BJ (cell line): ENCODE data around the gene CD7. TPM values are rescaled to one million over a fixed set of nuclear protein-coding genes. Genes with fewer than 3 reads are reported as not detected.

Source experiments
- CTCF ChIA-PET: fragments of 350-600 bp; formaldehyde crosslinking; extraction: SDS; loops from one replicate; lab custom pipeline; 2021; ENCODE audit warnings: antibody characterized with exemption, inconsistent platforms; lab: Yijun Ruan, JAX
- POLR2A ChIA-PET: fragments of 300-600 bp; sonication (Branson Sonifier 250); formaldehyde crosslinking; extraction: SDS; loops from one replicate; lab custom pipeline; 2021; ENCODE audit warnings: antibody characterized with exemption; lab: Charles Lee
- DNase-seq: peaks from one replicate; pipeline ENCODE4 v3.0.0-alpha.2; 2011; ENCODE audit warnings: low read depth
- H3K27me3 ChIP-seq: 2 replicates; pipeline ENCODE4 v1.6.0; 2011; ENCODE audit warnings: low read length; ENCODE audit not compliant: control insufficient read depth, insufficient read depth
- H3K36me3 ChIP-seq: 2 replicates; pipeline ENCODE4 v1.5.1; 2011; ENCODE audit warnings: low read length; ENCODE audit not compliant: control insufficient read depth, insufficient read depth
- H3K4me3 ChIP-seq: 2 replicates; pipeline ENCODE4 v1.5.1; 2011; ENCODE audit warnings: low read depth, mild to moderate bottlenecking, control low read depth, low read length
- polyA plus RNA-seq: library from polyadenylated mRNA; depleted of rRNA; stranded (reverse); fragments of >200 nt; gene quantifications from 2 replicates; pipeline ENCODE4 v1.2.3, GENCODE V29; 2011
- TF ChIP-seq, protein P1 (sequence below): IDR thresholded peaks from 2 replicates; pipeline ENCODE4 v1.5.1; 2011; ENCODE audit warnings: low read depth, mild to moderate bottlenecking, control low read depth, inconsistent platforms, low read length, moderate library complexity; ENCODE audit not compliant: insufficient read depth

Gene CD7
- polyA plus RNA-seq, 1 experiment = 0.22 TPM

DNA sequence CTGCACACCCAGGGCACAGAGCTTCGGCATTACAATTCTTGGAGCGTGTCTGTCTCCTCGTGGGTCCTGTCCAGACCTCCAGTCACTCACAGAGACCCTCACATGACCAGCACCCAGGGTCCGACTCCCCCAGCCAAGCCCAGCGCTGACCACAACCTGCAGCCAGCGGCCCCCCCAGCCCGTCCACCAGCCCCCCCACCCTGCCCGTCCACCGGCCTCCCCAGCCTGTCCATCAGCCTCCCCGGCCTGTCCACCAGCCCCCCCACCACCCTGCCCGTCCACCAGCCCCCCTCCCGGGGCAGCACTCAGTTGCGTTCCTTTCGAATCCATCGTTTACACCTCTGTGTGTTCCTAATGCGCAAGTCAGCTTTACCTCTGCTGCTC lies 10.3 kb upstream of the CD7 start:
- Histone ChIP-seq H3K27me3 (0 out of 2 replicates have a peak, but pooled peaks cover 1% of the 10 kb centered on the region), H3K36me3 (no peaks in the 10 kb centered on the region; the same call in 1 of the 2 replicates), H3K4me3 (no peak overlapping the region)
- DNase-seq = no peak
- ChIA-PET POLR2A (no interaction called here), CTCF (no interaction called here)
- TF ChIP-seq, protein P1, sequence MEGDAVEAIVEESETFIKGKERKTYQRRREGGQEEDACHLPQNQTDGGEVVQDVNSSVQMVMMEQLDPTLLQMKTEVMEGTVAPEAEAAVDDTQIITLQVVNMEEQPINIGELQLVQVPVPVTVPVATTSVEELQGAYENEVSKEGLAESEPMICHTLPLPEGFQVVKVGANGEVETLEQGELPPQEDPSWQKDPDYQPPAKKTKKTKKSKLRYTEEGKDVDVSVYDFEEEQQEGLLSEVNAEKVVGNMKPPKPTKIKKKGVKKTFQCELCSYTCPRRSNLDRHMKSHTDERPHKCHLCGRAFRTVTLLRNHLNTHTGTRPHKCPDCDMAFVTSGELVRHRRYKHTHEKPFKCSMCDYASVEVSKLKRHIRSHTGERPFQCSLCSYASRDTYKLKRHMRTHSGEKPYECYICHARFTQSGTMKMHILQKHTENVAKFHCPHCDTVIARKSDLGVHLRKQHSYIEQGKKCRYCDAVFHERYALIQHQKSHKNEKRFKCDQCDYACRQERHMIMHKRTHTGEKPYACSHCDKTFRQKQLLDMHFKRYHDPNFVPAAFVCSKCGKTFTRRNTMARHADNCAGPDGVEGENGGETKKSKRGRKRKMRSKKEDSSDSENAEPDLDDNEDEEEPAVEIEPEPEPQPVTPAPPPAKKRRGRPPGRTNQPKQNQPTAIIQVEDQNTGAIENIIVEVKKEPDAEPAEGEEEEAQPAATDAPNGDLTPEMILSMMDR = no peak

DNA sequence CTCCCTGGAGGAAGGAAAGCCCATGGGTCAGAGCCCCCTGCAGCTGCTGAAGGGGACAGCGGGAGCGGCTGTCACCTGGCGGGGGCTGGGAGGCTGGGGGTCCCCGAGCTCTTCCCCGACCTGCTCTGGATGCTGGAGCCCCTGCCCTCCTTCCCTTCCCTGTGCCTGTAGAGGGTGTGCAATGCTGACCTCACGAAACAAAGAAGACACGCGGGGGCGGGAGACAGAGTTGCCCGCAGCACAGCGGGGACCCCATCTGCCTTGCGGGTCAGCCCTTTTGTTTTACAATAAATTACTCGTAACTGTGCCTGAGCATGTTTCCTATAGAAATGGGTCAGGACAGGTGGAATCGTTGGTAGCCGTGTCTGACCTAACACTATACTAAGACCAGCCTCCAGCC lies 9.9 kb upstream of the CD7 start:
- ChIA-PET POLR2A (no interaction called here), CTCF (no interaction called here)
- TF ChIP-seq, protein P1 = no peak
- H3K27me3 ChIP-seq = 0 out of 2 replicates have a peak, but pooled peaks cover 1% of the 10 kb centered on the region
- H3K36me3 ChIP-seq = no peaks in the 10 kb centered on the region; the same call in 1 of the 2 replicates
- H3K4me3 ChIP-seq = no peak overlapping the region
- no peak for DNase-seq

DNA sequence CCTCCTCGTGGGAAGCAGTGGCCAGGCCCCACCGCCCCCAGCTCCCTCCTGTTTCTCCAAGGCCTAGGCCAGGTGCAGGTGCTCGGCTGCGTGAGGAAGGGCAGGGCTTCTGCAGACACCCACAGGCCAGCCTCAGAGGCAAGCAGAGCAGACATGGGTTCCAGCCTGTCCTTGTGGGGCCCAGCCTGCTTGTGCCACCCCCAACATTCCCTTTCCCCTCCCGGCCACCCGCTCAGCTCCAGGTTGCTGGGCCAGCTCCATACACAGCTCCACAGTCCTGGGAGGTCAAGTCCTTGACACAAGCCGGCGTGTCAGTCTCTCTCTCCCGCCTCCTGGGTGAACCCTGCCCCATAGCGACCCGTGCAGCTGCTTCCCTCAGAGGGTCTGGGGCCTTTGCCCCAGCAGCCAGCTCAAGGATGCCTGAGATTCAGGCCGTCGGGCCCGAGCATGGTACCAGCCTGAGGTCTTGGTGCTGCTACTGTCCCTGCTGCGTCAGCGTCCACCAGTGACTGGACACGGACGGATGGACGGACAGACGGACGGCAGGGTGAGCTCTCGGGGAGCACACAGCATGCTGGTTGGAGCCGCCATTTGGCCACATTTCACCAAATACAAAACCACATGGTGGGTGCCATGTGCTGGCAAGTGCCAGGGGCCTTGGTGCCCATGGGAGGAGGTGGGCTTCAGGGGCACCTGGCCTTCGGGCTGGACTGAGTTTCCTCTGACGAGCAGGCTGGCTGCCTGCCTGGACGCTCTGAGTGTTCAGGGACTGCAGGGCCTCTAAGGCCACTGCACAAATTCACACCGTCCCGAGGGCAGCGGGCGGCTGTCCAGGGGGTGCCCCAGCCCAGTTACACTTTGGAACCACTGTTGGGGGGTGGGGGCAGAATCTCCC lies 8.1 kb upstream of the CD7 start:
- DNase-seq = no peak
- Histone ChIP-seq H3K36me3 (no peaks in the 10 kb centered on the region), H3K4me3 (no peak overlapping the region), H3K27me3 (no peaks in the 10 kb centered on the region)
- POLR2A ChIA-PET = no interaction called here
- TF ChIP-seq, protein P1 = no peak
- CTCF ChIA-PET = interaction anchor here (2.5 kb wide), 1 partner anchor 25 kb away, joined by 7 read pairs; no protein-coding TSS in a partner anchor

DNA sequence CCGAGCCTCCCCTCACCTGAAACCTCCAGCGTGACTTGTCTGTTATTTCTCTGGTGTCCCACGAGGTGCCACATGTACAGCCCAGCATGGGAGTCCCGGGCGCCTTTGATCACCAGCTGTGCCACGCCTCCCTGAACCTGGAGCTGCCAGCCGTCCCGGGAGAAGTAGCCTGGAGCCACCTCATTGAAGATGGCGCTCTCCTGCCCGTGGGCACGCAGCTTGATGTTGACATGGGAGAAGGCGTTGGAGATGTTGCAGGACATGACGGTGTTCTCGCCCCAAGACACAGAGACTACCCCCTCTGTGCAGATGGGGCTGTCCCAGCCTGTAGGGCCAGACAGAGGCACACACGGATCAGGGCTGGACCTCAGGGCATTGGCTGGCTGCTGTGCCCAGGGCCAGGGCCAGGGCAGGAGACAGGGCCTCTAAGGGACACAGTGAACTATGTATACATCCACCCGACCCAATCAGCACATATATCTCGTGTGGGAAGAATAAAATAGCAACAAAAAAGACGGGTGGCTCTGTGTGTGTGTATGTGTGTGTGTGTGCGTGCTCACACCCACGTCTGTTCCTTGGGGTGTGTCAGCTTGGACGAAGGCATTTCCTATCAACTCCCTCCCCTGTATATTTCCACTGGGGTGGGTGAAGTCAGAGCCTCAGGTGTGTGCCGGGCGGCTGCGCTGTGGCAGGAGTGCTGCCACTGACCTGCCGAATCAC lies 7.3 kb upstream of the CD7 start:
- ChIA-PET POLR2A (no interaction called here), CTCF (interaction anchor here (2.5 kb wide), 1 partner anchor 24 kb away, joined by 7 read pairs; no protein-coding TSS in a partner anchor)
- TF ChIP-seq, protein P1 = no peak
- no peak for DNase-seq
- Histone ChIP-seq H3K27me3 (no peaks in the 10 kb centered on the region), H3K36me3 (no peaks in the 10 kb centered on the region), H3K4me3 (no peak overlapping the region)
